ENCODE results near the gene PPP2R5D. TPM values are rescaled to one million over a fixed set of nuclear protein-coding genes. Genes with fewer than 3 reads are reported as not detected.
A peak's percentile ranks its signal among the peaks of the same experiment; 100 is the strongest.

Gene PPP2R5D
- polyA plus RNA-seq, 3 donors: 10.3 to 24.9 (median 14.9) TPM

DNA sequence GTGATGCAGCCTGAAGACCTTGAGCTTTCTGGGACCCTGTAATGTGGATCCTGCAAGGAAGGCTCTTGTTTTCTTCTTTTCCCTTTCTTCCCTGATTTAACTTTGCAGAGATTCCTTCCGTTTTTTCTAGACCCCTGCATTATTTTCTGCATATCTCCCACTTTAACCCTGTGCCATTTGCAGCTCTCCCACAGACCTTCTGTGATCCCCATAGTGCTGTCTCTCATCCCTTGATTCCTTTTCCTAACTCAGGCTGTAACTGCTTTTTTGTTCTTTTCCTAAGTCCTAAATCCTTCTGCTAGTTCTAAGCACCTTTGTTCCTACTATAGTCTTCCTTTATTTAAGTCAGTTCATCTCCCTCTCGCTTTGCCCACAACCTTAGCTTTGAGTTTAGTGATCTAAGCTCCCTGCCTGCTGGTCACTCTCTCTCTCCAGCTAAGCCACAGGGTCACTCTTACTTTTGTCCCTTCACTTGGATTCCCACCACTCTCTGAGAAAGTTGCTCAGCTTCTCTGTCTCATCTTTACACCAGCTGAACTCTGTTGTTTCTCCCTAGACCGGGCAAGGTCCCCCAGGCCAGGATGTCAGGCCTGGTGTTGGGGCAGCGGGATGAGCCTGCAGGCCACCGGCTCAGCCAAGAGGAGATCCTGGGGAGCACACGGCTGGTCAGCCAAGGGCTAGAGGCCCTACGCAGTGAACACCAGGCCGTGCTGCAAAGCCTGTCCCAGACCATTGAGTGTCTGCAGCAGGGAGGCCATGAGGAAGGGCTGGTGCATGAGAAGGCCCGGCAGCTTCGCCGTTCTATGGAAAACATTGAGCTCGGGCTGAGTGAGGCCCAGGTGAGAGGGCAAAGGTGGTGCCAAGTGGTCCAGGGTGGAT is 76.6 kb downstream of the PPP2R5D start:
- peak overlapping the region in 3 of 7 donors; percentile 10 to 99 (median 61) for H3K27ac Mint-ChIP-seq
- intact Hi-C loops (cut with micrococcal nuclease): no loop called here

GRCh38 chr6:43061861-43062260 is 77.5 kb downstream of the PPP2R5D start:
- Histone ChIP-seq H3K9me3 (replicated peaks in 1 of 2; ENCODE audit: control insufficient read depth in 1 of 2, insufficient read depth in 1 of 2, low read length in 2 of 2) (no peaks in the 10 kb centered on the region), H3K36me3 (replicated peaks in 1 of 2; ENCODE audit: control insufficient read depth in 1 of 2, insufficient read depth in 2 of 2, low read length in 2 of 2) (peaks cover 4 to 19% of the 10 kb centered on the region in 2 donors), H3K27ac (ENCODE audit: low read depth in 1 of 2, low read length in 2 of 2) (no peak overlapping the region), H3K79me2 (ENCODE audit: insufficient read depth, low read length) (peaks cover 17% of the 10 kb centered on the region), H4K20me1 (ENCODE audit: insufficient read depth, low read length) (no peaks in the 10 kb centered on the region), H2AFZ (ENCODE audit: insufficient read depth, low read depth, low read length, poor library complexity, severe bottlenecking) (no peak overlapping the region), H3K9ac (ENCODE audit: insufficient read depth, low read length, poor library complexity, severe bottlenecking) (no peak overlapping the region), H3K4me2 (replicated peaks; ENCODE audit: extremely low read depth, low read length, poor library complexity, severe bottlenecking) (no peak overlapping the region), H3K4me1 (ENCODE audit: control insufficient read depth in 1 of 2, insufficient read depth in 2 of 2, low read length in 2 of 2) (peaks cover 14 to 23% of the 10 kb centered on the region in 2 donors), H3K27me3 (ENCODE audit: control insufficient read depth in 2 of 2, insufficient read depth in 2 of 2, low read length in 2 of 2) (no peaks in the 10 kb centered on the region), H3K4me3 (replicated peaks in 1 of 3; ENCODE audit: low read depth in 2 of 3, low read length in 3 of 3) (no peak overlapping the region)
- no peak overlapping the region for H3K27ac Mint-ChIP-seq
- intact Hi-C loops (cut with micrococcal nuclease): no loop called here
- peaks cover 25% of the 10 kb centered on the region for H3K4me1 Mint-ChIP-seq
- no peak overlapping the region for H3K4me3 Mint-ChIP-seq
- H3K27me3 Mint-ChIP-seq (ENCODE audit: low read depth in 3 of 3): no peaks in the 10 kb centered on the region
- no peaks in the 10 kb centered on the region for H3K9me3 Mint-ChIP-seq
- TF ChIP-seq, protein P1, sequence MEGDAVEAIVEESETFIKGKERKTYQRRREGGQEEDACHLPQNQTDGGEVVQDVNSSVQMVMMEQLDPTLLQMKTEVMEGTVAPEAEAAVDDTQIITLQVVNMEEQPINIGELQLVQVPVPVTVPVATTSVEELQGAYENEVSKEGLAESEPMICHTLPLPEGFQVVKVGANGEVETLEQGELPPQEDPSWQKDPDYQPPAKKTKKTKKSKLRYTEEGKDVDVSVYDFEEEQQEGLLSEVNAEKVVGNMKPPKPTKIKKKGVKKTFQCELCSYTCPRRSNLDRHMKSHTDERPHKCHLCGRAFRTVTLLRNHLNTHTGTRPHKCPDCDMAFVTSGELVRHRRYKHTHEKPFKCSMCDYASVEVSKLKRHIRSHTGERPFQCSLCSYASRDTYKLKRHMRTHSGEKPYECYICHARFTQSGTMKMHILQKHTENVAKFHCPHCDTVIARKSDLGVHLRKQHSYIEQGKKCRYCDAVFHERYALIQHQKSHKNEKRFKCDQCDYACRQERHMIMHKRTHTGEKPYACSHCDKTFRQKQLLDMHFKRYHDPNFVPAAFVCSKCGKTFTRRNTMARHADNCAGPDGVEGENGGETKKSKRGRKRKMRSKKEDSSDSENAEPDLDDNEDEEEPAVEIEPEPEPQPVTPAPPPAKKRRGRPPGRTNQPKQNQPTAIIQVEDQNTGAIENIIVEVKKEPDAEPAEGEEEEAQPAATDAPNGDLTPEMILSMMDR (IDR thresholded peaks at IDR 0.05): no peak
- 96% methylated on average over 2 of the region's 2 CpGs for WGBS (ENCODE audit: insufficient coverage)
- no peak for DNase-seq
- peaks cover 18 to 22% of the 10 kb centered on the region in 2 donors for H3K36me3 Mint-ChIP-seq

More for the DNA sequence above, 76.6 kb downstream of the PPP2R5D start:
- Mint-ChIP-seq H3K9me3 (no peaks in the 10 kb centered on the region), H3K4me1 (peaks cover 25% of the 10 kb centered on the region), H3K27me3 (ENCODE audit: low read depth in 3 of 3) (no peaks in the 10 kb centered on the region), H3K4me3 (peak overlapping the region in 1 of 2 donors; percentile 1), H3K36me3 (peaks cover 15 to 22% of the 10 kb centered on the region in 2 donors)
- no peak overlapping the region for H3K4me2 ChIP-seq (replicated peaks; ENCODE audit: extremely low read depth, low read length, poor library complexity, severe bottlenecking)
- H3K9me3 ChIP-seq (replicated peaks in 1 of 2; ENCODE audit: control insufficient read depth in 1 of 2, insufficient read depth in 1 of 2, low read length in 2 of 2): no peaks in the 10 kb centered on the region
- H3K27ac ChIP-seq (ENCODE audit: low read depth in 1 of 2, low read length in 2 of 2): no peak overlapping the region
- TF ChIP-seq, protein P1 (IDR thresholded peaks at IDR 0.05): no peak
- WGBS (ENCODE audit: insufficient coverage): 95% methylated on average over 8 of the region's 12 CpGs
- no peaks in the 10 kb centered on the region for H4K20me1 ChIP-seq (ENCODE audit: insufficient read depth, low read length)
- H3K4me3 ChIP-seq (replicated peaks in 1 of 3; ENCODE audit: low read depth in 2 of 3, low read length in 3 of 3): peak overlapping the region in 1 of 3 experiments; percentile 99
- no peak for DNase-seq
- H2AFZ ChIP-seq (ENCODE audit: insufficient read depth, low read depth, low read length, poor library complexity, severe bottlenecking): peak overlapping the region; percentile 99
- H3K79me2 ChIP-seq (ENCODE audit: insufficient read depth, low read length): peaks cover 17% of the 10 kb centered on the region
- H3K4me1 ChIP-seq (ENCODE audit: control insufficient read depth in 1 of 2, insufficient read depth in 2 of 2, low read length in 2 of 2): peaks cover 14 to 23% of the 10 kb centered on the region in 2 donors
- no peak overlapping the region for H3K9ac ChIP-seq (ENCODE audit: insufficient read depth, low read length, poor library complexity, severe bottlenecking)
- H3K36me3 ChIP-seq (replicated peaks in 1 of 2; ENCODE audit: control insufficient read depth in 1 of 2, insufficient read depth in 2 of 2, low read length in 2 of 2): peaks cover 0 to 16% of the 10 kb centered on the region in 2 donors
- H3K27me3 ChIP-seq (ENCODE audit: control insufficient read depth in 2 of 2, insufficient read depth in 2 of 2, low read length in 2 of 2): no peaks in the 10 kb centered on the region

Other genes with a start within 250 kb of the PPP2R5D start
- 10 to 100 TPM; 19.3 to 31.3 (median 30.7) TPM for gene TBCC, start 238.5 kb upstream of the PPP2R5D start, polyA plus RNA-seq
- gene BICRAL, start 202.5 kb upstream of the PPP2R5D start, polyA plus RNA-seq: 10 to 100 TPM in 1 of 3 donors, 1 to 10 TPM in 2; 1.6 to 14.6 (median 2.2) TPM
- 10 to 100 TPM in 2 of 3 donors, 1 to 10 TPM in 1; 7.6 to 35.5 (median 29.7) TPM for gene RPL7L1, start 105.0 kb upstream of the PPP2R5D start, polyA plus RNA-seq
- gene PTCRA, start 68.5 kb upstream of the PPP2R5D start, polyA plus RNA-seq: under 1 TPM; 0.27 to 0.83 (median 0.55) TPM
- gene CNPY3, start 55.1 kb upstream of the PPP2R5D start, polyA plus RNA-seq: 100 to 1,000 TPM; 237 to 295 (median 262) TPM
- gene GNMT, start 23.8 kb upstream of the PPP2R5D start, polyA plus RNA-seq: 1 to 10 TPM in 1 of 3 donors, under 1 TPM in 2; 0.17 to 7.8 (median 0.31) TPM
- 10 to 100 TPM; 10.6 to 16.2 (median 15.5) TPM for gene PEX6, start 5.4 kb upstream of the PPP2R5D start, polyA plus RNA-seq
- 10 to 100 TPM; 31.0 to 59.6 (median 58.8) TPM for gene MEA1, start 29.4 kb downstream of the PPP2R5D start, polyA plus RNA-seq
- gene KLHDC3, start 29.7 kb downstream of the PPP2R5D start, polyA plus RNA-seq: 100 to 1,000 TPM in 2 of 3 donors, 10 to 100 TPM in 1; 51.9 to 141 (median 106) TPM
- 10 to 100 TPM; 26.6 to 52.5 (median 43.3) TPM for gene RRP36, start 37.1 kb downstream of the PPP2R5D start, polyA plus RNA-seq
- gene CUL7, start 69.3 kb downstream of the PPP2R5D start, polyA plus RNA-seq: 10 to 100 TPM in 1 of 3 donors, 1 to 10 TPM in 2; 1.2 to 11.6 (median 2.4) TPM
- gene MRPL2, start 74.9 kb downstream of the PPP2R5D start, polyA plus RNA-seq: 10 to 100 TPM; 23.9 to 26.9 (median 26.3) TPM
- 10 to 100 TPM in 1 of 3 donors, 1 to 10 TPM in 2; 6.0 to 16.2 (median 6.1) TPM for gene KLC4, start 75.1 kb downstream of the PPP2R5D start, polyA plus RNA-seq
- gene PTK7, start 91.7 kb downstream of the PPP2R5D start, polyA plus RNA-seq: under 1 TPM in 1 of 3 donors, not detected in 2; 0.19 TPM
- 10 to 100 TPM in 1 of 3 donors, 1 to 10 TPM in 2; 3.6 to 26.9 (median 3.8) TPM for gene SRF, start 186.7 kb downstream of the PPP2R5D start, polyA plus RNA-seq
- 10 to 100 TPM in 1 of 3 donors, 1 to 10 TPM in 2; 2.9 to 68.8 (median 3.8) TPM for gene CUL9, start 197.6 kb downstream of the PPP2R5D start, polyA plus RNA-seq
- 10 to 100 TPM; 31.9 to 55.4 (median 42.7) TPM for gene DNPH1, start 244.9 kb downstream of the PPP2R5D start, polyA plus RNA-seq

Data from CD14-positive monocyte (primary cell).